HG03280 (cell line): ENCODE results near the gene HBE1.
"Not testable (repeated sequence)": the region's sequence is repeated elsewhere in the genome, so short reads cannot be mapped to it uniquely, and the experiment has no call there.

Experiments used
- ATAC-seq: cut with Tn5 transposase; IDR thresholded peaks from one replicate; pipeline ENCODE4 v1.9.1; 2021; ENCODE audit warnings: mild to moderate bottlenecking, moderate library complexity; ENCODE audit not compliant: unreplicated experiment

HBE1 gene

GRCh38 chr11:5269715-5270147, at the start of gene HBE1:
Gene HBE1, minus strand, starts transcription at chr11:5269945. Its CDS starts 55 bp downstream, at chr11:5269890.
- no peak for ATAC-seq

DNA sequence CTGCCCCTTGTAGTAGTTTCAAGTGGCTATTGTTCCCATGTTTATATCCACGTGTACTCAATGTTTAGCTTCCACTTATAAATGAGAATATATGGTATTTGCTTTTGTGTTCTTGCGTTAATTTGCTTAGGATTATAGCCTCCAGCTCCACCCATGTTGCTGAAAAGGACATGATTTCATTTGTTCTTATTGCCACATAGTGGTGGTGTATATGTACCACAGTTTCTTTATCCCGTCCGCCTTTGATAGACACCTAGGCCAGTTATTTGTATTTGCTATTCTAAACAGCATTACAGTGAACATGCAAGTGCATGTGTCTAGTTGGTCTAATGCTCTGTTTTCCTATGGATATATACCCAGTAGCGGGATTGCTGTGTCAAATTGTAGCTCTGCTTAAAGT, 47.5 kb upstream of the HBE1 start:
- no peak for ATAC-seq

- not testable (repeated sequence) for ATAC-seq
Observed at GRCh38 chr11:5313326-5314023, 43.7 kb upstream of the HBE1 start.

- ATAC-seq = no peak
Observed at GRCh38 chr11:5310423-5310822, 40.7 kb upstream of the HBE1 start.

DNA sequence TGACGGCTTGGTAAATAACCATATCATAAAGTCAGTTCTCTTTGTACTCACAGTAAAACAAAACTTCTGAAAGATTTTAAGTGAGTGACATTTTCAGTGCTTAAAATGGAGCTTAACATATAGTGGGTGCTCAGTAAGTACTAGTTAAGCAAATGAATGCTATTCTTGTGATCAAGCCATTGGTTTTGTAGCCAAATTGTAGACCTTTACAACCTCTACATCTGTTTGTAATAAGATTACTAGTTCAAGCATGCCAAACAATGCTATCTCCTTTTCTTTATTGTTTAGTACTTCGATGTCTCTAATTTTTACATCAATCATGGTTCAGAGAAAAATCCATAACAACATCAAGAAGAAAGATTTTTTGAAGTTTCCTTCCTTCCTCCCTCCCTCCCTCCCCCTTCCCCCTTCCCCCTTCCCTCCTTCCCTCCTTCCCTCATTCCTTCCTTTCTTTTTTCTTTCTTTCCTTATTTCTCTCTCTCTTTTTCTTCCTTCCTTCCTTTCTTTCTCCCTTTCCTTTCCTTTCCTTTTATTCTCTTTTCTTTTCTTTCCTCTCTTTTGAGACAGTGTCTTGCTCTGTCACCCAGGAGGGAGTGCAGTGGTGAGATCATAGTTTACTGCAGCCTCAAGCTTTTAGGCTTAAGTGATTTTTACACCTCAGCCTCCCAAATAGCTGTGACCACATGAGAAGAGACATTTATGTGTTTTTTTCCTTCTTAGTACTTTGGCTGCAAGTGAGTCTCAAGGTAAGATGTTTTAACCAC, 37.7 kb upstream of the HBE1 start:
- no peak for ATAC-seq

- no peak for ATAC-seq
Observed at GRCh38 chr11:5304046-5304445, 34.3 kb upstream of the HBE1 start.

GRCh38 chr11:5303626-5304025, 33.9 kb upstream of the HBE1 start:
- ATAC-seq = no peak

- no peak for ATAC-seq
Observed at GRCh38 chr11:5301846-5302245, 32.1 kb upstream of the HBE1 start, which contains the start of gene OR51B4. Gene OR51B4, minus strand, starts transcription at chr11:5301946. Its CDS starts 0 bp downstream, at chr11:5301946.

GRCh38 chr11:5300251-5300650, 30.5 kb upstream of the HBE1 start:
- ATAC-seq = no peak

DNA sequence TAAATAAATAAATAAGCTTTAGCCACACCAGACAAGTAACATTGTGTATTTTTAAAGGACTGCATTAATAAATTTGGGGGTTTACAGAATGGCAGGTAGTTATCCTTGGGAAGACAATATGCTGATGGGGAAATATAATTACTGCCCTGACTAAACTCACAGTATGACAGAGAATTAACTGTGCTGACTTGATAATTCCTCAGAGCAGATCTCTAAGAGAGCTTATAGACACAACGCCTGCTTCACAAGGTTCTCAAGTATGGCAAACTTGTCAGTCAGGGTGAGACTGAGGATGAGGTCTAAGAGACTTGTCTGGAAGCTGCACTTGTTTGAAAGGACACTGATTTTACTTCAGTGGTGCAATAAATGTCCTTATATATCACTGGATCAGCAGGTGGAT, 28.7 kb upstream of the HBE1 start:
- no peak for ATAC-seq

- no peak for ATAC-seq
Observed at GRCh38 chr11:5297721-5298323, 28.1 kb upstream of the HBE1 start.

GRCh38 chr11:5294342-5294995, 24.7 kb upstream of the HBE1 start:
- ATAC-seq = not testable (repeated sequence)

DNA sequence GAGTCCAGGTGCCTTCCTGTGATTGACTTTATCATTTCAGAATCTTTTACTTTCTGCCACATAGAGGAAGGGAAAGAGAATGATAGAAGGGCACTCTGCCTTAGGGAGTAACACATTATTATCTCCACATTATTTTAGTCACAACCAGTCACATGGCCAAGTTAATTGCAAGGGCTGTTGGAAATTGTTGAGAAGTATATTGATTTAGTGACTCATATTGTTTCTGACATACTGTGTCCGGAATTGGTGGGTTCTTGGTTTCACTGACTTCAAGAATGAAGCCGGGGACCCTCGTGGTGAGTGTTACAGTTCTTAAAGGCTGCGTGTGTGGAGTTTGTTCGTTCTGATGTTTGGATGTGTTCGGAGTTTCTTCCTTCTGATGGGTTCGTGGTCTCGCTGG, 23.3 kb upstream of the HBE1 start:
- ATAC-seq = no peak

GRCh38 chr11:5291207-5291838, 21.6 kb upstream of the HBE1 start:
- ATAC-seq = peak; percentile 96

DNA sequence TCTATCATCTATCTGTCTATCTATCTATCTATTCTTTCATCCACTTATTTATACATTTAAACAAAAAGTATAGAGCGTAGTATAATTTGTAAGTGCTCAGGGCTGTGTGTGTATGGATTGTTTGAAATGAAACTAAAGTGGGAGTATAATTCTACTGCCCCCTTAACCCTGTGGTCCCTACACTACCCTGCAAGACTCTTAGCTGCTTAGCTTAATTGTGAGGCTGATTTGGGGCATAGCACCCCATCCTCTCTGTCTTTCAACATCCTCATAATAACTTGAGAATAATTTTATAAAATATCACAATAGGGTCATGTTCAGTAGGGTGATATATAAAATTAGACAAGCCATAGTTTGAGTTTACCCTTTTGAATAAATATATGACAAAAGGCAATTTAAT, 20.4 kb upstream of the HBE1 start:
- no peak for ATAC-seq

DNA sequence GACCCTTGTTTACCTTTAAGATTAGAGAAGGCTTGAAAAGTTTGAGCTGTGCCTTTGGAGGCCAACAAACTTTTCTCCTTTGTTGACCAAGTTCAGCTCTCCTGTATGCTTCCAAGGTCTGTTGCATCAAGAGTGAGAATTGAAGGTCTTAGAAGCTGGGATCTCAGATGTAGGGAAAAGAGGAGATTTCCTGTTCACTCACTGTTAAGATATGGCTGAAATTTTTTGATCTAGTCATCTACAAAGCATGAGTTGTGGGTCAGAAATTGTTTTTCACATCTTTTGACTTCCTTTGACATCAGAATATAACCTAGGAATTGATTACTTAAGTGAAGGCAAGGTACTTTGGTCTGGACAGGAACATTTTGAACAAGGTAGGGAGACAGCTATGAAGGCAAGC, 20.0 kb upstream of the HBE1 start:
- no peak for ATAC-seq

DNA sequence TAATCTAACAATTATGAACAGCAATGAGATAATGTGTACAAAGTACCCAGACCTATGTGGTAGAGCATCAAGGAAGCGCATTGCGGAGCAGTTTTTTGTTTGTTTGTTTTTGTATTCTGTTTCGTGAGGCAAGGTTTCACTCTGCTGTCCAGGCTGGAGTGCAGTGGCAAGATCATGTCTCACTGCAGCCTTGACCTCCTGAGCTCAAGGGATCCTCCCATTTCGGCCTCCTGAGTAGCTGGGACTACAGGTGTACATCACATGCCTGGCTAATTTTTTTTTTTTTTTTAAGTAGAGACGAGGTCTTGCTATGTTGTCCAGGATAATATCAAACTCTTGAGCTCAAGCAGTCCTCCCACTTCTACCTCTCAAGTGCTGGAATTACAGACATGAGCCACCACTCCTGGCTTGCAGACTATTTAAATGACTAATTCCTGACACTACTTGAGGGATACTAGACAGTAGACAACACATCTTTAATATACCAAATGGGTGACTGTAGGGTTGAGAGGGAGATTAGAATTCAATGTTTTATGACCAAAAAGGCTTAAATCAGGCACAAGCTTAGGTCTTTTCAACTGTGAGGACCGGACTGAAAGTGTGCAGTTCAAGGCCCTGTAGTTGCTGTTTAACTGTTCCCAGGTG, 19.3 kb upstream of the HBE1 start:
- no peak for ATAC-seq

DNA sequence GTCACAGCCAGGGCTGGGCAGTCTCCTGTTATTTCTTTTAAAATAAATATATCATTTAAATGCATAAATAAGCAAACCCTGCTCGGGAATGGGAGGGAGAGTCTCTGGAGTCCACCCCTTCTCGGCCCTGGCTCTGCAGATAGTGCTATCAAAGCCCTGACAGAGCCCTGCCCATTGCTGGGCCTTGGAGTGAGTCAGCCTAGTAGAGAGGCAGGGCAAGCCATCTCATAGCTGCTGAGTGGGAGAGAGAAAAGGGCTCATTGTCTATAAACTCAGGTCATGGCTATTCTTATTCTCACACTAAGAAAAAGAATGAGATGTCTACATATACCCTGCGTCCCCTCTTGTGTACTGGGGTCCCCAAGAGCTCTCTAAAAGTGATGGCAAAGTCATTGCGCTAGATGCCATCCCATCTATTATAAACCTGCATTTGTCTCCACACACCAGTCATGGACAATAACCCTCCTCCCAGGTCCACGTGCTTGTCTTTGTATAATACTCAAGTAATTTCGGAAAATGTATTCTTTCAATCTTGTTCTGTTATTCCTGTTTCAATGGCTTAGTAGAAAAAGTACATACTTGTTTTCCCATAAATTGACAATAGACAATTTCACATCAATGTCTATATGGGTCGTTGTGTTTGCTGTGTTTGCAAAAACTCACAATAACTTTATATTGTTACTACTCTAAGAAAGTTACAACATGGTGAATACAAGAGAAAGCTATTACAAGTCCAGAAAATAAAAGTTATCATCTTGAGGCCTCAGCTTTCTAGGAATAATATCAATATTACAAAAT, 18.6 kb upstream of the HBE1 start:
- ATAC-seq = no peak

- ATAC-seq = no peak
Observed at GRCh38 chr11:5286901-5287300, 17.2 kb upstream of the HBE1 start.

DNA sequence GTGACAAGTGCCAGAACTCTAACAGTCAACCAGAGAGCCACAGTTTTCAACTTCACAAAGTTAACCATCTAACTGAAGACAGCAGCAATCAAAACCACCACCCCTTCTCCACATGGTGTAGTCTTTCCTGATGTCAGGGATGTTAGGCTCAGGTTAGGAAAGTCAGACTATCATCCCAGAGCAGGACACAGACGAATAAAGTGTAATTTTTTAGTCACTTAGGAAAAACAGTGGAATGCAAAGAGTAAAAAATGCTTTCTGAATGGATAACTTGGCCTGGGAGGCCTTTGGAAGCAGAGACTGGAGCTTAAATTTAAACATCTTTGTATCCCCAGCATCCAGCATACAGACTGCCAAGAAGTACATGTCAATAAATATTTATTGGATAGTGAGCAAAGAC, 16.6 kb upstream of the HBE1 start:
- no peak for ATAC-seq
